Measurements from ENCODE around the gene NDUFAF7. TPM values are rescaled to one million over a fixed set of nuclear protein-coding genes. Genes with fewer than 3 reads are reported as not detected.

Gene NDUFAF7
- total and polyA plus RNA-seq, 9 of the 15 experiments (the other 6 are each of a cell fraction or from before 2014, with no cell fraction given): 14.9 to 41.6 (median 23.9) TPM

GRCh38 chr2:37231241-37232130 lies at the start of gene NDUFAF7, which contains the start of gene CEBPZ (continued):
- TF ChIP-seq ZMIZ1 (IDR thresholded peaks at IDR 0.05; ENCODE audit: low read depth in 2 of 2, low read length in 2 of 2): peak in 1 of 2 experiments; percentile 44; a peak in 2 of 4 replicates
- TF ChIP-seq GTF2A2 (tag; IDR thresholded peaks at IDR 0.05): no peak
- TF ChIP-seq PCBP1 (IDR thresholded peaks at IDR 0.05; ENCODE audit: low read depth, low read length, poor library complexity, severe bottlenecking): no peak
- peak; percentile 77; the same call in 1 of the 2 replicates for TF ChIP-seq E2F5 (CRISPR knock-in tag; IDR thresholded peaks at IDR 0.05)
- TF ChIP-seq TFE3 (CRISPR knock-in tag; IDR thresholded peaks at IDR 0.05): no peak
- no peak for TF ChIP-seq SMARCA5 (IDR thresholded peaks at IDR 0.05)
- TF ChIP-seq GATAD2B (IDR thresholded peaks at IDR 0.05; ENCODE audit: borderline replicate concordance): no peak
- no peak for TF ChIP-seq ZNF449 (CRISPR knock-in tag; IDR thresholded peaks at IDR 0.05)
- TF ChIP-seq CXXC5 (CRISPR knock-in tag; IDR thresholded peaks at IDR 0.05): peak; percentile 65
- TF ChIP-seq MIER1 (IDR thresholded peaks at IDR 0.05; ENCODE audit: low read depth): no peak
- no peak for TF ChIP-seq ZNF695 (CRISPR knock-in tag; IDR thresholded peaks at IDR 0.05)
- no peak for TF ChIP-seq CHAMP1 (IDR thresholded peaks at IDR 0.05)
- TF ChIP-seq SMARCE1 (IDR thresholded peaks at IDR 0.05): no peak; the same call in 1 of the 2 replicates
- peak; percentile 91 for TF ChIP-seq PHF20 (IDR thresholded peaks at IDR 0.05; ENCODE audit: partially characterized antibody)
- TF ChIP-seq ESRRA (IDR thresholded peaks at IDR 0.05; ENCODE audit: borderline replicate concordance, low read depth): peak; percentile 37
- TF ChIP-seq SMARCB1 (IDR thresholded peaks at IDR 0.05; ENCODE audit: insufficient read length, low read depth): no peak
- no peak for TF ChIP-seq MCM2 (IDR thresholded peaks at IDR 0.05; ENCODE audit: low read depth)
- no peak for TF ChIP-seq ZNF75A (CRISPR knock-in tag; IDR thresholded peaks at IDR 0.05)

Measured in K562 (cell line).